HG03571 (cell line): ENCODE measurements around the gene CBX6.
"Not testable (repeated sequence)": the region's sequence is repeated elsewhere in the genome, so short reads cannot be mapped to it uniquely, and the experiment has no call there.

Source experiments
- ATAC-seq: cut with Tn5 transposase; IDR thresholded peaks from one replicate; pipeline ENCODE4 v1.9.1; 2021; ENCODE audit not compliant: unreplicated experiment

Gene CBX6

DNA sequence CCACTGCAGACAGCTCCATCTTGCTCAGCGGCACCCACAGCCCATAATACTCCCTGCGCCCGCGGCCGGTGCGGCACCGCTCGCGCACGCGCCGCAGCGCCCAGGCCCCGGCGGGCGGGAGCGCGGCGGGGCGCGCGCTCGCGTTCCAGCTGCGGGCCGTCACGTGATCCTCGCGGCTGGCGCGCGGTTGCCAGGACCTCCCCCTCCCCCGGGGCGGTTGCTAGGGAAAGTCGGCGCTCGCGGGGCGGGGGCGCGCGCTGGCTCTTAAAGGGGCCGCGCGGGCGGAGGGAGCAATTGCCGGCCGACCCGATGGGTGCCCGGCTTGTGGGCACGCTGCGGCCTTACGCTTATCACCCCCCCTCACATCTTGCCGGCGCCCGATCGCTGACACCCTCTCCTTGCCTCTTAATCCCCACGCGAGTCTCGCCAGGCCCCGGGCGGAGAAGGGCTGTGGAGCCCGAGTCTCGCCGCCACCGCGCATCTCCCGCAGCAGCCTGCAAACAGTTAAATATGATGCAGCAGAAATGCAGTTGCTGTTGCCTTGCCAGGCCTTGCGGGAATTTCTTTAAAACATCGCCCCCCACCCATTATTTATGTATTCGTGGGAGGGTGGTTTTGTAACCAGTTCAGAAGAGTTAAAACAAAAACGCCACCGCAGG, at the start of gene CBX6:
Gene CBX6 (minus strand): TSS at position 45 of the 659 bp plus-strand sequence. CDS start 26 bp downstream, at position 19.
- peak; percentile 60 for ATAC-seq

DNA sequence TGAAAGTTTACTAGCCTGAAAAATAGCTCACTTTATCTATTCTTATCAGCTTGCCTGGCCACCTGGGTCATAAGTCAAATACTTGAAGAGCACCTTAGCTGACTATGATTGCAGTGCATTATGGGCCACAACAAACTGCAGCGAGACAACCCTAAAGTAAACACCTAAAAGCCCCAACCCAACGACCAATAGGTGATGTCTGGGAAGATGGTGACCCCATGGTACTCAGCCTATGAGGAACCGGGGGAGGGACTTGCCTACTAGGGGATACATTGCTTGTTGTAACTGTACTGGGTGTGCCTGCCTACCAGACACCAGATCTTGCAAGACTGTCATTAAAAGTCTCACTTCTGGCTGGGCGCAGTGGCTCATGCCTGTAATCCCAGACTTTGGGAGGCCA, 49.8 kb upstream of the CBX6 start:
- ATAC-seq, result no peak

DNA sequence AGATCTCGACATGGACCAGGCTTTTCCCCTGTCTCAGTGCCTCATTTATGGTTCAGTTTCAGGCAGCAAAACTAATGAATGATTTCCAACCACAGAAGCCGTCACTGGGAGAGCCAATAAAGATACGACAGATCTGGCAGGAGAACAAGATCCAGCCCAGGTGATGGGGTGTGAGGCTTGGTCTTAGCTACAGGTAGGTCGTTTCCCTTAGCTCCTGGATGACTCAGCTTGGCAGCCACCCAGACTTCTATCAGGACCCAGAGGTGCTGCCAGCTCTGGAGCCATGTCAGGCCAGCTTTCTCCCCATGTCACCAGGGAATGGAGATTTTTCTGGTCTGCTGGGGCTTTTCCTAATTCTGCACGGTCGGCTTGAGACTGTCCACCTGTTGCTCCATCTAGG, 49.1 kb upstream of the CBX6 start:
- ATAC-seq, result no peak

- ATAC-seq, result no peak
Observed at GRCh38 chr22:38919631-38920190, 47.7 kb upstream of the CBX6 start.

- no peak for ATAC-seq
Observed at GRCh38 chr22:38911434-38911833, 39.4 kb upstream of the CBX6 start.

GRCh38 chr22:38907767-38908166, 35.8 kb upstream of the CBX6 start:
- no peak for ATAC-seq

GRCh38 chr22:38906052-38906451, 34.0 kb upstream of the CBX6 start:
- ATAC-seq, result no peak

DNA sequence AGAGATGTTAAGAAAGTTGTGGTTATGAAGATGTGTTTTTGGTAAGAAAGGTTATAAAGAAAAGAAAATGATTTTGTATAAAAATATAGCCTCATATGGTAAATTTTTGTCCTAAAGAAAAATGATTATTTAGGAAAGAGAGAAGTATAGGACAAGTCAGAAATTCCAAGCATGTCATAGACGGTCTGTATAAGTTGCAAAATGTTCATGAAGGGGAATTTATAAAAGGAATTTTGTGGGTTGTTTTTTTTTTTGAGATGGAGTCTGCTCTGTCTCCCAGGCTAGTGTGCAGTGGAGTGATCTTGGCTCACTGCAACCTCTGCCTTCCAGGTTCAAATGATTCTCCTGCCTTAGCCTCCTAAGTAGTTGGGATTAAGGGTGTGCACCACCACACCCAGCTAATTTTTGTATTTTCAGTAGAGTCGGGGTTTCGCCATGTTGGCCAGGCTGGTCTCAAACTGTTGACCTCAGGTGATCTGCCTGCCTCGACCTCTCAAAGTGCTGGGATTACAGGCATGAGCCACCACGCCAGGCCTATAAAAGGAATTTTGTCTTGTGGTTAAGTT, 32.1 kb upstream of the CBX6 start:
- not testable (repeated sequence) for ATAC-seq

GRCh38 chr22:38901111-38901641, 29.2 kb upstream of the CBX6 start:
- ATAC-seq, result no peak

DNA sequence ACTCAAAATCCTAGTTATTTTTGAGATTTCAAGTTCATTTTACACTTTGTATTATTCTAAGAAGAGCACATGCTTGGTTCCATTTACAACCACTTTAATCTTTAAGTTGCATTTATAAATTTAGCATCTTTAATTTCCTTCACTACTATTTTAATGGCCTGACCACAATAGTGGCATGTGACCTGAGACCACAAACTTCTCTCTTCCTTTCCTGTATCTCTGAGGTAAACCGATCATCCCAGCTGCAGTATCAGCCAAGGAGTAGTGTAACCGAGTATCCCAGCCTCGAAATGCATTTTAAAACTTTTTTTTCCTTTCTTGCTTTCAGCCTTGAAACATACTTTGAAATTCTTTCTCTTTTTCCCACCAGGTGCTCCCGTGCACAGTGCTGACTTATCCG, 28.7 kb upstream of the CBX6 start:
- no peak for ATAC-seq

- ATAC-seq, result no peak
Observed at GRCh38 chr22:38891256-38891655, 19.2 kb upstream of the CBX6 start.

DNA sequence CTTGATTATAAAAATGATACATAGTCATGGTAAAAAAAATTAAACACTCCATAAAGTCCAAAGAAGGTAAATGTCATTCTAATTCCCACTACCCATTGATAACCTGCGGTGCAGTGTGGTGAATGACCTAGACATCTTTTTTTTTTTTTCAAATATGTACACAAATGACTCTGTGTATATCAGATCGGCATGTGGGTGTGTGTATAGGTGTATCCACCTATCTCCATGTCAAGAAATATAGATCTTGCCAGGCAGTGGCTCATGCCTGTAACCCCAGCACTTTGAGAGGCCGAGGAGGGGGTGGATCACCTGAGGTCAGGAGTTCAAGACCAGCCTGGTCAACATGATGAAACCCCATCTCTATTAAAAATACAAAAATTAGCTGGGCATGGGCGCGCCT, 18.4 kb upstream of the CBX6 start:
- no peak for ATAC-seq

DNA sequence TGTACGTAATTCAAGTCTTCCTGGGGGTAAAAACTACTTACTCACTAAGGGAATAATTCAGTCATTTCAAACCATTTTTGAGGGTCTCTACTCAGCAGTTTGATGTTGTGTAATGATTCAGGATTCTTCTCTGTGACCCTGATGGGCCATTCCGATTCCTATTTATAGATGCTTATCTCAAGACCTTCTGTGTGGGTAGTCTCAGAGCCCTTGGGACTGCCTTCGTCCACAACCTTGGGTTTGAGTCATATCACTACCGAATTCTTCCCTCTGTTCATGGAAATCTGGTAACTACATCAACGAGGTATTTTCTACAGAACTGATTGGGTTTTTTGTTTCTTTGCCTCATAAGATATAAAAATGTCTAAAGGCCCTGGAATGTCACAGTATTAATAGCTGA, 14.3 kb upstream of the CBX6 start:
- no peak for ATAC-seq

DNA sequence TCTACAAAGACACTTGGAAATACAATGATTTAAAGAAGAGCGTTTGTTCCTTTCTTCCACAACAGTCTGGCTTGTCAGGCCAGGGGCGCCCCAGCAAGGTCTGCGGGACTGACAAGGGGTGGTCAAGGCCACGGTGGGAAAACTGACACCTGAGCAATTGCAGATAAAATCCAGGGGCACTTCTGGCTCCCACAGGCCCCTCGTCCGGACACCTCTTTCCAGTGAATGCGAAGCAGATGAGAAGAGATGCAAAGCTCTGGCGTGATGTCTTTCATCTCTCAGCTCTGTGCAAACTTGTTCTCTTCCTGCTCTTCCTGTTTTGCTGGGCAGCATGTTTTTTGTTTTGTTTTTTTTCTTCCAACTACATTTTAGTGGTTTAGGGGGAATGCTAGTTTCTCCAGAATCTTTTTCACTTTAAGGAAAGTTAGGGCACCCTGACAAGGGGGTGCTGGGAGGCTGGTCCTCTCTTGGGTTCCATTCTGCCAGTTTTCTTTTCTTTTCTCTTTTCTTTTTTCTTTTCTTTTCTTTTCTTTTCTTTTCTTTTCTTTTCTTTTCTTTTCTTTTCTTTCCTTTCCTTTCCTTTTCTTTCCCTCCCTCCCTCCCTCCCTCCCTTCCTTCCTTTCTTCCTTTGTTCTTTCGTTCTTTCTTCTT, 11.1 kb upstream of the CBX6 start:
- ATAC-seq, result no peak

DNA sequence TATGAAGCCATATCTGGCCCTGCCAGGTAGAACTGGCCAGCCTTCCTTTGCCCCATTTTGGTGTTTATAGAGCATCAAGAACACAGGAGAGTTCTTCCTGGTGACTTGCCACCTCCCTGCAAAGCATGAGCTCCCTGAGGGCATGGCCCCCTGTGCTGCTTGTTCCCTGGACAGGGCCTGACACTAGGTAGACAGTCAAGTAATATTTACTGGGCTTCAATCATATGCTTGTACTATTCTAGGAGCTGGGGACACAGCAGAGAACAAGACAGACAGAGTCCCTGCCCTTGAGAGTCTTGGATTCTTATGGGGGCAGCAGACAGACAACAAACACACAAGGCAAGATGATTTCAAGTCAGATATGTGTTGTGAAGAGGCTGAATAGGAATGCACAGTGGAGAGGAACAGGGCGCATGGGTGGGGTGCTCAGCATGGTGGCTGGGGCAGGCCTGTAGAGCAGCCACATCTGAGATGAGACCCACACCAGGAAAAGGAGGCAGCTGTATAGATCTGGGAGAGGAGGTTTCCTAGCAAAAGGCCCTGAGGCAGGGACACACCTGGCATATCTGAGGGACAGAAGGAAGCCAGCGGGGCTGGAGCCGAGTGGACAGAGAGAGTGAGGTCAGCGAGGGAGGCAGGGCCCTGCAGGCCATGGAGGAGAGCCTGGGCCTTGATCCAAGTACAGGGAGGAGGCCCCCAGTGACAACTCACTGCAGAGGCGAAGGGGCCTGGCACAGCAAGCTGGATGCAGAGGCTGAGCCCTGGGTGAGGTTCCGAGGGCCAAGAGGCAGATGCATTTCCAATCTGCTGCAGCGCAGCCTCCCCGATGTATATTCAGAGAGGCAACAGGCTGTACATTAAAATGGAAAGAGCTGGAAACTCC, 10.2 kb upstream of the CBX6 start:
- ATAC-seq, result no peak

GRCh38 chr22:38881464-38881871, 9.5 kb upstream of the CBX6 start:
- no peak for ATAC-seq

- ATAC-seq, result no peak
Observed at GRCh38 chr22:38879961-38880360, 7.9 kb upstream of the CBX6 start.

GRCh38 chr22:38879108-38879729, 7.2 kb upstream of the CBX6 start:
- ATAC-seq, result no peak

GRCh38 chr22:38878001-38878400, 6.0 kb upstream of the CBX6 start:
- ATAC-seq, result no peak

- no peak for ATAC-seq
Observed at GRCh38 chr22:38874529-38875222, 2.7 kb upstream of the CBX6 start.
